Urothelium cell line (cell line): ENCODE results near the gene ERO1A.
A peak's percentile ranks its signal among the peaks of the same experiment; 100 is the strongest.

ENCODE experiments used
- DNase-seq: peaks from one replicate; pipeline ENCODE4 v3.0.0; 2011; ENCODE audit warnings: low spot score, mixed read lengths
- FAIRE-seq: peaks from 2 replicates; lab custom pipeline; 2011; peaks lifted over from hg19 to GRCh38; lab: Jason Lieb, UNC

Gene ERO1A

GRCh38 chr14:52701223-52701622 is 5.9 kb upstream of the ERO1A start:
- DNase-seq, result no peak
- no peak for FAIRE-seq

- DNase-seq (no peak), FAIRE-seq (no peak)
Observed at GRCh38 chr14:52700701-52701172, 5.4 kb upstream of the ERO1A start.

GRCh38 chr14:52694761-52695480 is 437 bp downstream of the ERO1A start:
- DNase-seq (peak; percentile 56), FAIRE-seq (peak; percentile 83)

GRCh38 chr14:52693532-52693931 is 1.8 kb downstream of the ERO1A start:
- no peak for FAIRE-seq
- DNase-seq, result no peak

- no peak for FAIRE-seq
Observed at GRCh38 chr14:52693036-52693435, 2.3 kb downstream of the ERO1A start.

GRCh38 chr14:52692248-52692962 is 3.0 kb downstream of the ERO1A start:
- no peak for FAIRE-seq
- no peak for DNase-seq

More at GRCh38 chr14:52693036-52693435, 2.3 kb downstream of the ERO1A start:
- no peak for DNase-seq

- DNase-seq (no peak), FAIRE-seq (no peak)
Observed at GRCh38 chr14:52690983-52691760, 4.2 kb downstream of the ERO1A start.

GRCh38 chr14:52686176-52686575 is 9.2 kb downstream of the ERO1A start:
- peak; percentile 32 for FAIRE-seq
- DNase-seq, result no peak

GRCh38 chr14:52683985-52684520 is 11.3 kb downstream of the ERO1A start:
- peak; percentile 46 for FAIRE-seq
- DNase-seq, result no peak

- peak; percentile 27 for DNase-seq
- FAIRE-seq, result no peak
Observed at GRCh38 chr14:52678591-52678990, 16.8 kb downstream of the ERO1A start.

GRCh38 chr14:52663850-52664249 is 31.5 kb downstream of the ERO1A start:
- no peak for FAIRE-seq
- DNase-seq, result no peak

- DNase-seq (no peak), FAIRE-seq (peak; percentile 88)
Observed at GRCh38 chr14:52661314-52661713, 34.0 kb downstream of the ERO1A start.

GRCh38 chr14:52660832-52661231 is 34.5 kb downstream of the ERO1A start:
- DNase-seq (no peak), FAIRE-seq (peak; percentile 23)

- FAIRE-seq, result no peak
Observed at GRCh38 chr14:52660325-52660724, 35.0 kb downstream of the ERO1A start.

GRCh38 chr14:52656905-52657304 is 38.5 kb downstream of the ERO1A start:
- FAIRE-seq (peak; percentile 40), DNase-seq (no peak)

More at GRCh38 chr14:52660325-52660724, 35.0 kb downstream of the ERO1A start:
- DNase-seq, result no peak

GRCh38 chr14:52650774-52651173 is 44.6 kb downstream of the ERO1A start:
- no peak for DNase-seq
- FAIRE-seq, result no peak

- FAIRE-seq, result no peak
- DNase-seq, result no peak
Observed at GRCh38 chr14:52649511-52649910, 45.8 kb downstream of the ERO1A start.

- FAIRE-seq, result no peak
Observed at GRCh38 chr14:52641745-52642144, 53.6 kb downstream of the ERO1A start.

GRCh38 chr14:52640137-52640536 is 55.2 kb downstream of the ERO1A start:
- DNase-seq, result no peak
- no peak for FAIRE-seq

More at GRCh38 chr14:52641745-52642144, 53.6 kb downstream of the ERO1A start:
- DNase-seq, result no peak

GRCh38 chr14:52619687-52620086 is 75.7 kb downstream of the ERO1A start:
- no peak for DNase-seq
- no peak for FAIRE-seq

- no peak for DNase-seq
- FAIRE-seq, result no peak
Observed at GRCh38 chr14:52618602-52619001, 76.8 kb downstream of the ERO1A start.
